Measurements from ENCODE around the gene TMEM178A.

DNA sequence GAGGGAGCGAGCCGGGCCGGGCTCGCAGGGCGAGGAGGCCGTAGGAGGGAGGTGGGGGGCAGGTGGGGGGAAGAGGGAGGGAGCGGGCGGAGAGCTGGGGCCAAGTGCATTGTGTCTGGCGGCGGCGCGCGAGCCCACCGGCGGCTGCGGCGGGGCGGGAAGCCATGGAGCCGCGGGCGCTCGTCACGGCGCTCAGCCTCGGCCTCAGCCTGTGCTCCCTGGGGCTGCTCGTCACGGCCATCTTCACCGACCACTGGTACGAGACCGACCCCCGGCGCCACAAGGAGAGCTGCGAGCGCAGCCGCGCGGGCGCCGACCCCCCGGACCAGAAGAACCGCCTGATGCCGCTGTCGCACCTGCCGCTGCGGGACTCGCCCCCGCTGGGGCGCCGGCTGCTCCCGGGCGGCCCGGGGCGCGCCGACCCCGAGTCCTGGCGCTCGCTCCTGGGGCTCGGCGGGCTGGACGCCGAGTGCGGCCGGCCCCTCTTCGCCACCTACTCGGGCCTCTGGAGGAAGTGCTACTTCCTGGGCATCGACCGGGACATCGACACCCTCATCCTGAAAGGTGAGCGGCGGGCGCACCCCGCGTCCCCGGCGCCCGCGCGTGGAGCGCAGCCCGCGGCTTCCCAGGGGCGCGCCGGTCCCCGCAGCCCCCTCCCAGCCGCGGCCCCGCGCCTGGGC is at the start of gene TMEM178A:
- TF ChIP-seq CTCF (IDR thresholded peaks at IDR 0.05; ENCODE audit: control extremely low read depth in 1 of 3, insufficient read depth in 1 of 3, low read depth in 1 of 3, low read length in 3 of 3) (no peak), MAFK (IDR thresholded peaks at IDR 0.05; ENCODE audit: low read depth, low read length) (no peak), GTF2F1 (IDR thresholded peaks at IDR 0.05; ENCODE audit: borderline replicate concordance, low read depth, low read length) (no peak), TCF12 (IDR thresholded peaks at IDR 0.05; ENCODE audit: low read depth, low read length) (no peak), POLR2A (IDR thresholded peaks at IDR 0.05; ENCODE audit: control extremely low read depth in 1 of 2, low read depth in 2 of 2, low read length in 2 of 2) (peak in 1 of 2 experiments; percentile 45; a peak in 1 of 3 replicates), RAD21 (IDR thresholded peaks at IDR 0.05 in 1 of 2, conservative IDR thresholded peaks at IDR 0.05 in 1 of 2; ENCODE audit: low read depth in 2 of 2, low read length in 2 of 2) (no peak), CREB1 (IDR thresholded peaks at IDR 0.05) (no peak), MAX (IDR thresholded peaks at IDR 0.05) (no peak)

All from H1 (cell line).